GM19035 (cell line): ENCODE results near the gene TMEM220.
"Not testable (repeated sequence)": the region's sequence is repeated elsewhere in the genome, so short reads cannot be mapped to it uniquely, and the experiment has no call there.

Source experiments
- ATAC-seq: cut with Tn5 transposase; IDR thresholded peaks from one replicate; pipeline ENCODE4 v1.9.1; 2021; ENCODE audit not compliant: unreplicated experiment

TMEM220 gene

DNA sequence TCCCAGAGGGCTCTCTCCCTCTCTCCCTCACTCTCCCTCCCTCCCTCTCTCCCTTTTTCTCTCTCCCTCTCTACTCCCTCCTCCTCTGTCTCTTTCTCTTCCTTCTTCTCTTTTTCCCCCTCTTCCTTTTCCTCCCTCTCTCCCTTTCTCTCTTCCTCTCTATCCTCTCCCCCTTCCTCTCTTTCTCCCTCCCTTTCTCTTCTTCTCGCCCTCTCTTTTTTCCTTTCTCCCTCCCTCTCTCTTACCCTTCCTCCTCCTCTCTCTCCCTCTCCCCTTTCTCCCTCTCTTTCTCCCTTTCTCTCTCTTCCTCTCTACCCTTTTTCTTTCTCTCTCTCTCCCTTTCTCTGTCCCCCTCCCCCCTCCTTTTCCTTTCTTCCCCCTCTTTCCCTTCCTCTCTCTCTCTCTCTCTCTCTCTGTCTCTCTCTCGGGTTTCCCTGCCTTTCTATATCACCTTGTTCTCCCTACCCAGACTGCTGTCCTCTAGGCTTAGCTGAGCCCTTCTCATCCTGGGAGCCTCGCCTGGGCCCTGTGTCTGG is 25.8 kb upstream of the TMEM220 start:
- no peak for ATAC-seq

DNA sequence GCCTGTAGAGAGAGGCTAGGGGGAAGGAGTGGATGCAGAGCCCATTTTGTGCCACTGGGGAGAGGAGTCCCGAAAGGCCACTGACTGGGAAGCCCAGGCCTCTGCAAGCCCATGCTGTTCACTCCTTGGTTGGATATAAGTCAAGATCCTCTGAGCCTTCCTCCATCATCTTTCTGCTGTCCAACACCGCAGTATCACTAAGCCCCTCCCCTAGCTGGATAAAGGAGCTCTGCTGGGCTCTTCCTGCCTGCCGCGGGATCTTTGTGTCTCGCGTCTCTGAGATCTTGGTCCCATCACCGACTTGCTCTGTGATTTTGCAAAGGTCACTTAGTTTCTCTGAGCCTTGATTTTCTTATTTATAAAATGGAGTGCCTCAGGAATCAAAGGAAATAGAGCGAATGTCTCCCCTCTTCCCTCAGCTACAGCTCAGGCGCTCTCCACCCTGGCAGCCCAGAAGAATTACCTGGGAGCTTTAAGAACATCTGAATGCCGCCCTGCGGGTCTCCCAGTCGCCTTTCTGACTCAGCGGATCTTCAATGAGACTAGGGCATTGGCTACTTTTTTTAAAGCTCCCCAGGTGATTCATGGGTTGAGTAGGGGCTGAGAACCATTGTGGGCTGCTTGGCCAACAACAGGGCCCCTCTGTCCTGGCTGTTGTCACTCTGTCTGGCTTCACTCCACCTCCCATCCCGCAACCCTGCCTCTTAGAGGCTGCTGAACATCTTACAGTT is 25.2 kb upstream of the TMEM220 start:
- ATAC-seq: no peak

DNA sequence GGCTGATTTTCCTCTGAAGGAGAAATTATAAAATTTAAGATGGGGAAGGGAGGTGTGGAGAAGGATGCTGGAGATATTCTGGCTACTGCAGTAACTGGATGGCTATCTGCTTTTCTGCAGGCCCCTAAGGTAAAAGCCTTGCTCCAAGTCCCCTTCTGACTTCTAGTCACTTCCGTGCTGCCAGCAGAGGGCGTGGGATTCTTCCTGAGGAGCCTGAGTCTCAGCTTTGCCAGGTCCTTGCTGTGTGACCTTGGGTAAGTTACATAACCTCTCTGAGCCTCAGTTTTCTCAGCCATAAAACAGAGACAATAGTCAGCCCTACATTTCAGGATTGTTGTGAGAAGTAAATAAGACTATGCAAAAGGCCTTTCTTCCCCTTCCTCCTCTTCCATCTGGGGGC is 24.3 kb upstream of the TMEM220 start:
- ATAC-seq: no peak

DNA sequence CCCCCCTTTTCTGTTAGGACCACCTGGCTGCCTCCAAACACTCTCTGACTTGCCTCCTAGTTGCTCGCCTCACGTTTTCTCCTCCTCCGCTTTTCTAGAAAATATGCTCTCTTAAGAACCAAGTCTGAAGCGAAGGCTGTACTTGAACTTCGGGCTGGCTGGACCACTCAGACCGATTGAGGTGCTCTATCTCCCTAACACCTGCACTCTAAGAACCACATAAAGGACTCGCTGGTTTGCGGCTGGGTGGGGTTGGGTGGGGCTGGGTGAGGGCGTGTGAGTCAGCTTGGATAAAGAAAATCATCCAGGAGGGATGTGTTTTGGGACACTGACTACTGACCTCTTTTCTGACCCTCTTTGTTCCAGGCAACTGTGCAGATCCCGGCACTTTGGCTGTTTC is 22.9 kb upstream of the TMEM220 start:
- no peak for ATAC-seq

DNA sequence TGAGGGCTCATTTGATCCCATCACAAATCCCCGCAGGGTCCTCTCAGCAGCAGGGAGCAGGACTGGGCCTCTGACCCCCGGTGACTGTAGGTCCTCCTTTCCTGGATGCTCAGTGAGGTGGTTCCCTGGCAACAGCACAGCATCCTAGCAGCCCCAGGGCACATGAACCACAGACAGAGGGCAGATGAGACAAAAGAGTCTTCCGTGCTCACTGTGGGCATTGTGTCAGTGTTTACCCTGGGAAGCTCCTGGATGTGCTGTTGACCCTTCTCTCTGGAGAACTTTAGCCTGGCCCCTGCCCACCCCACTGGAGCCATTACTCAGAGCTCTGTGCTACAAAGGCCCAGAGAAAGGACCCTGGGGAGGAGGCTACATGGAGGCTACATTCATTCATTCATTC is 21.7 kb upstream of the TMEM220 start:
- no peak for ATAC-seq

DNA sequence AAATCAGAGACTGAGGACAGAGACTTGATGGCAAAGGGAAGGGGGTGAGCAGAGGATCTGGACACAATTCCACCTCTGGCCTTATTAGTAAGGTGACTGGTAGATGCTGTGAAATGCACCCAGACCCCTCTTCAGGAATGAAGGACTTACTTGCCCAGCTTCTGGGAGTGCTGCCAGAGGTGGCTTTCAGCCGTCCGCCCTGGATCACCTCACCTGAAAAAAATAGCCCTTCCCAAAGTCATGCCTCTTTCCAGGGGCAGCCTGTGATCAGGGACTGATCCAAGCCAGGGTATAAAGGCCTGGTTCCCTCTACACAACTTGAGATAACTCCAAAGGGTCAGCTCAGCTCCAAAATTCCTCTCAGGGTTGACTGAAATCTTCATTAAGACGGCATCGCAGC is 20.4 kb upstream of the TMEM220 start:
- no peak for ATAC-seq

DNA sequence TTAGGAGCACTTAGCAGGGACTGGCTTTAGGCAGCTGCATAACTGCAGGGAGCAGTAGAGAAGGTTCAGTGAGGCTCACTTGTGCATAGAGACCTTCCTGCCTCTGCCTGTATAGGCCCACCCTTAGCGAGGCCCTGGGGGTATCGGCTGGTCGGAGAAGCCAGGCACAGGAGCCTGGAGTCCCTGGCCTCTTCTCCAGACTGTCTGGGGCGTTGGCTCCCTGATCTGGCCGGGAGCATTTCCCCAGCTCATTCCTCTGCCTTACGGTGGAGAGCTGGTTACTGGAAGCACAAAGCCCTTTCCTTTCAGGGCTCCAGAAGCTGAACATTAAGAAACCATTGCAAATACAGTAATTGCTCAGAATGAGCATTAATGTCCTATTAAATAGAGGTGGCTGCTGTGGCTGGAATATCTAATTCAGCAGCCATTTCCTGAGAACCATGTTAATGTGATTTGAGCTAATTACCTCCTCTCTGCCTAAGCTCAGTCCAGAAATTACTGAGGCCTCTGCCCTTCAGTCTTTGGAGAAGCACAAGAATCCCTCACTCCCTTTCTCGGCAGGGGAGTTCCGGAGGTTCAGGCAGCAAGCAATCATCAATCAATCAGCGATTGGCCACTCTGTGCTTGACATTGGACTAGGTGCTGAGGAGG is 18.8 kb upstream of the TMEM220 start:
- ATAC-seq: no peak

DNA sequence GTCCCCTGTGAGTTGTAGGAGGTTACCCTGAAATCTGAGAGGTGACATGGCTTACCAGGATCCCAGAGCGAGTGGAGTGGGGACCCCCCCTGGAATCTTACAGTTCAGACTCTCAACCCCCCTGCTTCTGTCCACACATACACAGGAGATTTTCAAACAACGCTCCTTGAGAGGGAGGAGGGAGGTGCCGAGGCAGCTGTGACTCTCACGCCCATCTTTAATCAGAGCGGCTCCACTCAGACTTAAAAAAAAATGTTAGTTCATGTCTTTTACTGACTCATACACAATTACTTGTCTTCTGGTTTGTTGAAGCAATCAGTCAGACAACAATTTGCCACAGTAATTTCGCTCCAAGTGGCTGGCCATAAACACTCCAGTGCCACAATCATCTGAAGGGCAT is 15.4 kb upstream of the TMEM220 start:
- ATAC-seq: no peak

DNA sequence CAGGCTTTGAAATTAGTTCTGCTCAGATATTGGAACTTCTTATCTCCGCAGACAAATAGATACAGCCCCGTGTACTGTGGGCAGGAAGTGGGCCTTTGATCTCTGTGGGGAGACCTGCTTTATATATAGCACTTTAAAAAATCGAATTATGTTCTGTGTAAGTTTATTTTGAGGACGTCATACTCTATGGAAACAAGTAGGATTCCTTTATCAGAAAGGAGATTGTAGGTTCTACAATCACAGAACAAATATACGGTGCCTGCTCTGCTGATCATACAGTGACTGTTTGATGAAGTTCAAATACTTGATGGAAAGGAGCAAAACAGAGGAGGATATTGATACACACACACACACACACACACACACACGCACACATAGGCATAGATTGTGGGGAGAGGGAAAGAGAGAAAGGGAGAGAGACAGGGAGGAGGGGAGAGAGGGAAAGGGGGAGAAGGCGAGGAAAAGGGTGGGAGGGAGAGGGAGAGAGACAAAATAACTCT is 14.7 kb upstream of the TMEM220 start:
- ATAC-seq: no peak

DNA sequence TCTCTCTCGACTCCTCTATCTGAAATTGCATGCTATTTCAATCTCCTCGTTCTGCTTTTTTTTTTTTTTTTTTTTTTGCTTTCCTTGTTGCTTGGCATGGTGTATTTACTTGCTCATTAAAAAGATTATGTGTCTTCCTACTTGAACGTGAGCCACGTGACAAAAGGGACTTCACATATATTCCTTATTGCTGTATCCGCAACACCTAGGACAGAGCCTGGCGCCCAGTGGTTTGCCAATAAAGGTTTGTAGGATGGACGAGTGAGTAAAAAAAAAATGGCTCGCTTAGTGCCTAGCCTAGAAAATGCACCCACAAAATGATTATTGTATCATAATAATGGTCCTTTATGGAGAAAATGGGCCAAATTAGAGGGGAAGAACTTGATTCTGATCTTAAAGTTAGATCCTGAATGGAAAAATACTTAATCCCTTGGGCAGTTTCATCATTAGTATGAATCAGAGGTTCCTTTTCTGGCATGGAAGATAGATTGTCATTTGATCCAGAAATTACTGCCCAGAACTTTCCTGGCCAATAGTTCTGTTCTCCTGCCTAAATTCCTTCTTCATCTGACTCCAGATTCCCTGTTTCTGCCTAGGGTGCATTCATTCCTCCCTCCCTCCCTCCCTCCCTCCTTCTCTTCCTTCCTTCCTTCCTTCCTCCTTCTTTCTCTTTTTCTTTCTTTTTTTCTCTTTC is 13.6 kb upstream of the TMEM220 start:
- ATAC-seq: no peak

DNA sequence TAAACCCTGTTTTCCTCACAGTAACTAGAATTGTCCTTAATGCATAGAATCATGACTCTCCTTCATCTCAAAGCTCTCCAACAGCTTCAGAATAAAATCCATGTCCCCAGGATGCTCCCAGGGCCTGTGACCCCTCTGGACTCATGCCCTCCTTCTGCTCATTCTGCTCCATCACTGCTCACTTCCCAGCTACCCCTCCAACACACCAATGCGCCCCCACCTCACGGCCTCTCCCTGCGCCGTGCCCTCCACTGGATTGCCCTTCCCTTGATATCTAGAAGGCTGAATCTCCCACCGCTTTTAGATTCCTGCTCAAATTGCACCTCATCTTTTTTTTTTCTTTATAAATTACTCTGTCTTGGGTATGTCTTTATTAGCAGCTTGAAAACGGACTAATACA is 12.6 kb upstream of the TMEM220 start:
- no peak for ATAC-seq

DNA sequence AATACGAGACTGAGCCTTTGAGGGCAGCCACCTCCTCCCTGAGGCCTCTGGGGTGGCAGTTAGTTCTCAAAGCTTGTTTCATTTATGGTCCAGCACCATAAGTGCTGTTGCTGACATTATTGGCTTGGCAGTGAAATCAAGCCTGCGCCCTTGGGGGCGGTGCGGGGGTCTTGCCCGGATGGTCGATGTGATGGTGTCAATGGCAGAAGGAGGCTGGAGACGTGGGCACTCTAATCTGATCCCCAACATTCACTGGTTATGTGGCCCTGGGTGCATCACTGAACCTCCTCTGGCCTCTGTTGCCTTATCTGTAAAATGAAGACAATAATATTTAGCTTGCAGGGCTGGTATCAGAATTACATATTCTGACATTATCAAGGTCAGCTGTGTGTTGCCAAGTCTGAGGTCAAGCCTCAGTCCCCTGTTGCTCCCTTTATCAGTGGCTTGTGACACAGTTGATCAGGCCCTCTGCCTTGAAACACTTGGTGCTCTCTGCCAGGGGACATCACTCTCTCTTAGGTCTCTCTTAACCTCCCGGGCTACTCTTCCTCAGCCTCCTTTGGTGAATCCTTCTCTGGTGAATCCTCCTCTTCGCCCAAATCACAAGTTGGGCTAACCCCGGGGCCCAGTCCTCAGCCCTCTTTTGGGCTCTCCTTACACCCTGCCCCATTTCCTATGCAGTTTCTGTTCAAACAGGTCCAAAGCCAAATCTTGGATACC is 11.8 kb upstream of the TMEM220 start:
- no peak for ATAC-seq

DNA sequence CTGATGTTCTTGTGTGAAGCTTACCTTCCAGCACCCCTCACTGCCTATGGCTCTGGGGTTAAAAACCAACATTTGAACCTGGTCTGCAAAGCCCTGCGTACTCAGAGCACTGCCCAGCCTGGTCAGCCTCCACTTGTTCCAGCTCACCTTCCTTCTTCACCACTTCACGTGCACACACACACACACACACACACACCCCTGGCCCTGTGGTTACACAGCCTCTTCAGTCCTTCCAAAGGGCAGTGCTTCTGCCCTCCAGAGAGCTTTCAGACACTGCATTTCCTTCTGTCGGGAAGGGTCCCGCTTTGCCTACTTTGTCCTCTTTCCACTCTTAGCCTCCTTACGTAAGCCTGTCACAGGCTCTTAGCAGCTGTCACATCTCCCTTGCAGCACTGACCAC is 9.6 kb upstream of the TMEM220 start:
- ATAC-seq: no peak

DNA sequence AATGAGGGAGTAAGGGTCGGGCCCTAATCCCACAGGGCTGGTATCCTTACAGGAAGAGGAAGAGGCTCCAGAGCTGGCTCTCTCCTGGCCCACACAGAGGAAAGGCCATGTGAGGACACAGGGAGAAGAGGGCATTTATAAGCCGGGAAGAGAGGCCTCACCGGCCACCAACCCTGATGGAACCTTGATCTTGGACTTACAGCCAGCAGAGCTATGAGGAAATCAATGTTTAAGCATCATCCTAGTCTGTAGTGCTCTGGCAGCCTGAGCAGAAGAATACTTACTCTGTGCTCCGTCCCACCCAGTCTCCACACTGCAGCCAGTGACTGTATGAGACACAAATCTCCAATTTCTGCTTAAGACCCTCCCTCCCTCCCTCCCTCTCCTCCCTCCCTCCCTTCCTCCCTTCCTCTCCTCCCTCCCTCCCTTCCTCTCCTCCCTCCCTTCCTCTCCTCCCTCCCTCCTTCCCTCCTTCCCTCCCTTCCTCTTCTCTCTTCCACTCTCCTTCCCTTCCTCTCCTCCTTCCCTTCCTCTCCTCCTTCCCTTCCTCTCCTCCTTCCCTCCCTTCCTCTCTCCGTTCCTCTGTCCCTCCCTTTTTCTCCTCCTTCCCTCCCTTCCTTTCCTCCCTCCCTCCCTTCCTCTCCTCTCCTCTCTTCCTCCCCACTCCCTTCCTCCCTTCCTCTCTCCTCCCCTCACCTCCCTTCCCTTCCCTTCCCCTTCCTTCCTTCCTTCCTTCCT is 8.9 kb upstream of the TMEM220 start:
- ATAC-seq: no peak

DNA sequence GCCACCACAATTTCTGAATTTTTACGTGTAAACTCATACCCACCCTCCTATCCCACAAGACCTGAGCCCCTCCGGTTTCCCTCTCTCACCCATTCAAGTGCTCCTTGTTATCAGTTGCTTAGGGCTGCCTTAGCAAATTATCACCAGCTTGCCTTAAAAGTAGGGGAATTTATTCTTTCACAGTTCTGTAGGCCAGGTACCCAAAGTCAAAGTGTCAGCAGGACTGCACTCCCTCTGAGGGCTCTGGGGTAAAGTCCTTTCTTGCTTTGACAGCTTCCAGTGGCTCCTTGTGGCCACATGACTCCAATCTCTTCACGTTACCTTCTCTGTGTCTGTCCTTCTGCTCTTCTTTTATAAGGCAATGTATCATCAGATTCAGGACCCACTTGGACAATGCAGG is 7.9 kb upstream of the TMEM220 start:
- ATAC-seq: no peak

DNA sequence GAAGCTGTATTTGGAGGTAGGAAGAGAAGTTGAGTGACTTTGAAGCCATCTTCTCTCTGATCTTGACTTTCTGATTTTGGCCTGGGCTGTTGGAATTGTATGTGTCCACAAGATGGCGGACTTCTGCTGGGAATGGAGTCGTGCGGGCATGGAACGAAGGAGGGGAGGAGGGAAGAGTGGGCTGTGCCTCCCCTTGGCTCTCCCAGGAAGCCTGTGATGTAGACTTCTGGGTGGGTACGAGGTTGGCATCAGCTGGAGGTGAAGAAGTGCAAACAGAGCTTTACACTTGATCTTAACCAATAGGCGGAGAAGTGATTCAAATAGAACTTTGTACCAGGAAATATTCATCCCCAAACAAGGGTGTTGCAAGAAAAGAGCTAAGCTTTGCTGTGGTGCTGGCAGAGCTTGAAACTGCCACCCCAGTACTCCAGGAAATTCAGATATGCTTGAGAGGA is 7.4 kb upstream of the TMEM220 start:
- no peak for ATAC-seq

DNA sequence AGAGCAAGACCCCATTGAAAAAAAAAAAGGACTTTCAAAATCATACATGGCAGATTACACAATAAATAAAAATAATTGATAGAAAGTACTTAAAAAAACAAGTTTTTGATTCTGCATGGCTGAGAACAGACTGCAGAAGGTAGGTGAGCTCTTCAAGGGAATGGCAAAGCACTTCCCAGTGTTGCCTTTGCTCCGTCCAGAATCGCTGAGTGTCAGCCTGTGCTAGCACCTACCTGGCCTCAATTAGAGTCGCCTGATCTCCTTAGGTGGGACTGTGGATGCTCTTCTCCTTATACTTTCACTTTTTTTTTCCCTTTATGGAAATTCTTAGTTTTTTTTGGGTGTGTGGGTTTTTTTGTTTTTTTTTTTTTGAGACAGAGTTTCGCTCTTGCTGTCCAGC is 6.0 kb upstream of the TMEM220 start:
- ATAC-seq: no peak

DNA sequence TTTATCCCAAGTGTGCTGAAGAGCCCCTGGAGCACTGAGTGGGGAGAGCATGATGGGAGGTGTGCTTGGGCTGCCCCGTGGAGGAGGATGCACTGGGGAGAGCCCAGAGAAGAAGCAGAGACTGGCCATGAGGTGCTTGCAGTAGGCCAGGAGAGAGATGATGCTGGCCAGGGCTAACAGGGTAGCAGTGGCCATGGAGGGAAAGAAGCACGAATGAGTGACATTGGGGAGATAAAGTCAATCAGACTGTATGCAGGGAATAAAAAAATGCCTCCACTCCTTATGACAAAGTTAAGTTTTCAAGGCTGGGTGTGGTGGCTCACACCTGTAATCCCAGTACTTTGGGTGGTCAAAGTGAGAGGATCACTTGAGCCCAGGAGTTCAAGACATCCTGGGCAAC is 5.4 kb upstream of the TMEM220 start:
- ATAC-seq: no peak

DNA sequence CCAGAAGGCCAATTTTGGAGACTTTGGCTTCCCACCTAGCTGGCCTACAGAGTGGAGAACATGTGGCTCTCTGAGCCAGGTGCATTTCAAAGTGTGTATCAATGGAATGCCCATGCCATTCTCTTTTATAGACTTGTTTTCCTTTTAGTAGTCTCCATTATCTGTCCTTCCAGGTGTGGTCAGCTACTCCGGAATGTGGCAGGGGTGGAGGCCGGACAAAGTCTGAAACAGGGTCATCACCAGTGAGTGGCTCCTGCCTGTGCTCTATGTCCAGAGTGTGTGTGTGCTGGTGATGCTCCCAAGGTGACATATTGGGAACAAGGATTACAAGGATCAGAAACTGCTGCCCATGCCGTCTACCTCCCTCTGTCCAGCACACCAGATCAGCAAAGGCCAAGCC is 3.8 kb upstream of the TMEM220 start:
- no peak for ATAC-seq

DNA sequence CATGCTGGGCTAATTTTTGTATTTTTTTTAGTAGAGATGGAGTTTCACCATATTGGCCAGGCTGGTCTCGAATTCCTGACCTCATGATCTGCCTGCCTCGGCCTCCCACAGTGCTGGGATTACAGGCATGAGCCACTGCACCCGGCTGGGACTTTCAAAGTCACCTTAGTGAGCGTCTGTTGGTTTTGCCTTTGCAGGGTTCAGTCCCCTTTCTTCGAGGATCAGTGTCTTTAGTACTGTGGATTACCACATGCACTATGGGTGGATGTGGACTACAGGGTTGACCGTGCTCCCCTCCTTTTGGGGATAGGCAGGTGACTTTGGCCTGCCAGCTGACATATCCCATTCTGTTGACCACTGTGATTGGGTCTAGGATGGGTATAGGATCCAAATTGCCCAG is 2.3 kb upstream of the TMEM220 start:
- ATAC-seq: not testable (repeated sequence)
